ENCODE data around the gene MGAT3. TPM values are rescaled to one million over a fixed set of nuclear protein-coding genes. Genes with fewer than 3 reads are reported as not detected.

MGAT3 gene
- total RNA-seq (27.8 and 28.0 TPM in 2 replicates), polyA plus RNA-seq (2.1 and 11.1 TPM in 2 replicates), polyA minus RNA-seq (4.1 and 13.8 TPM in 2 replicates)
- total RNA-seq (2013): 3.5 TPM

DNA sequence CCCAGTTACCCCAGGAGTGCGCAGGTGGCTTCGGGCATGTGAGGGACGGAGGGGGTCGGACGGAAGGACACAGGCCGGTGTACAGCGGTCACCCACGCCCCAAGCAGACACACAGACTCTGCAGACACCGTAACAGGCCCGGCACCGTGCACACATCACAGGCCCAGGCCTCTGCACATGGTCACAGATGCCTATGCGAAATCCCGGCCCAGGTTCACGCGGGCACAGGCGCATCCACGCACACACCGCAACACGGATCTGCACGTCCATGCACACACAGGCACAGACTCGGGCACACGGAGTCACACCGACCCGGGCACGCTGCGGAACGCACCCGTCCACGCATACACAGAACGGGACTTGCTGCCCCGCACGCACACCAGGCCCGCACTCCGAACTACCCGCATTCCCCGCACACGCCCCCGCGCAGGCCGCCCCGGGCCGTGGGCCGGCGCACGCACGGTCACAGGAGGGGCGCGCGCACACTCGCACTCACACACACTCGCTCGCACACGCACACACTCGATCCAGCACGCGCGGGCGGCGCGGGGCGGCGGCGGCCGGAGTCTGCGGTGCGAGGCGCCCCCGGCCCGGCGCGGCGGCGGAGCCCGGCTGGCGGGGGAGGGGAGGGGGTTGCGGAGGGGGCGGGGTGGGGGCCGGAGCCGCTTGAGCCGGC, at the start of gene MGAT3:
Gene MGAT3 (plus strand): TSS at position 491 of the 676 bp plus-strand sequence. CDS start 30,336 bp downstream, outside the sequence.
- no peaks in the 10 kb centered on the region for H3K9me3 Mint-ChIP-seq (ENCODE audit: insufficient read depth)
- ChIA-PET CTCF (no interaction called here), POLR2A (no interaction called here)
- peaks cover 0 to 23% (median 5%) of the 10 kb centered on the region in 4 experiments for H3K27me3 ChIP-seq (replicated peaks in 1 of 4; ENCODE audit: control extremely low read depth in 1 of 4, control insufficient read depth in 3 of 4, insufficient read depth in 4 of 4, low read length in 3 of 4)
- ATAC-seq (ENCODE audit: low read depth): peak; percentile 12
- no peaks in the 10 kb centered on the region for H4K20me1 ChIP-seq (ENCODE audit: control insufficient read depth, insufficient read depth, low read length, poor library complexity, severe bottlenecking)
- peak within 1 kb of the TSS in 4 of 5 experiments; percentile 38 to 65 (median 56) for H3K4me3 ChIP-seq (ENCODE audit: control extremely low read depth in 1 of 5, extremely low read depth in 1 of 5, insufficient read depth in 1 of 5, low read depth in 2 of 5, low read length in 4 of 5)
- H3K4me1 Mint-ChIP-seq: peaks cover 62% of the 10 kb centered on the region
- peak within 1 kb of the TSS; percentile 85 for H3K4me3 Mint-ChIP-seq
- peaks cover 9% of the 10 kb centered on the region for H3K27me3 Mint-ChIP-seq
- no peak for TF ChIP-seq EZH2 (IDR thresholded peaks at IDR 0.05; ENCODE audit: borderline replicate concordance, insufficient read depth, low read depth, low read length, poor library complexity, severe bottlenecking)
- H3K9ac ChIP-seq (ENCODE audit: low read length): peak within 1 kb of the TSS; percentile 69
- no peak within 1 kb of the TSS for H3K27ac ChIP-seq (ENCODE audit: low read length in 2 of 2)
- H3K4me1 ChIP-seq (ENCODE audit: control insufficient read depth in 2 of 2, insufficient read depth in 2 of 2, low read length in 2 of 2): peaks cover 20 to 24% of the 10 kb centered on the region in 2 donors
- peaks cover 17% of the 10 kb centered on the region for H3K79me2 ChIP-seq (ENCODE audit: control insufficient read depth, insufficient read depth, low read length)
- H3K4me2 ChIP-seq (replicated peaks; ENCODE audit: low read depth, low read length, poor library complexity, severe bottlenecking): peak within 1 kb of the TSS; percentile 93
- H2AFZ ChIP-seq (ENCODE audit: insufficient read depth, low read depth, low read length, poor library complexity, severe bottlenecking): peak within 1 kb of the TSS; percentile 65
- WGBS (ENCODE audit: insufficient coverage): 62% methylated on average over 48 of the region's 80 CpGs
- H3K27ac Mint-ChIP-seq: peak within 1 kb of the TSS; percentile 88
- DNase-seq: peak; percentile 41
- H3K36me3 ChIP-seq (replicated peaks in 1 of 2; ENCODE audit: control extremely low read depth in 1 of 2, control insufficient read depth in 1 of 2, extremely low read depth in 1 of 2, insufficient read depth in 2 of 2, low read length in 1 of 2): no peaks in the 10 kb centered on the region
- H3K9me3 ChIP-seq (ENCODE audit: control extremely low read depth in 1 of 3, control insufficient read depth in 2 of 3, insufficient read depth in 1 of 3, low read length in 2 of 3): no peaks in the 10 kb centered on the region
- intact Hi-C loops (cut with micrococcal nuclease): no loop called here

DNA sequence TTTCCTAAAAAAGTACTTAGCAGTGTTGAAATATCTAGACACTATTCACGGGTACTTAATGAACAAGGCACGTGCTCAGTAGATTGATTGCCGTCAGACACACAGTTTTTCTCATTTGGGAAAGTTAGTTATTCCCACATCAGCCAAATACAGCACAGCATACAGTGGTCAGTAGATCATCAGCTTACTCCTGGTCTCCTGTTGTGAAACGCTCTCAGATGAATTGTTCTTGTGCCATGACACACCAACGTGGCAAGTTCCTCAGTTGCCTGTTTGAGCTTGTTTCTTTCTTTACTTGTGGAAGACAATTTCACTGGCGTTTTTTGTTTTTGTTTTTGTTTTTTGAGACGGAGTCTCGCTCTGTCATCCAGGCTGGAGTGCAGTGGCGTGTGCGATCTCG, 48.6 kb upstream of the MGAT3 start:
- ChIA-PET POLR2A (interaction anchor here (0.6 kb wide), 1 partner anchor 97 kb away, joined by 4 read pairs; no protein-coding TSS in a partner anchor), CTCF (interaction anchor here (0.7 kb wide), 1 partner anchor 8 kb away, joined by 5 read pairs; the partner anchor contains the start of gene TAB1)
- DNase-seq: no peak
- WGBS (ENCODE audit: insufficient coverage): 98% methylated on average over 7 of the region's 11 CpGs
- Histone ChIP-seq H3K36me3 (replicated peaks in 1 of 2; ENCODE audit: control extremely low read depth in 1 of 2, control insufficient read depth in 1 of 2, extremely low read depth in 1 of 2, insufficient read depth in 2 of 2, low read length in 1 of 2) (peaks cover 3 to 22% of the 10 kb centered on the region in 2 experiments), H3K27ac (ENCODE audit: low read length in 2 of 2) (no peak overlapping the region), H2AFZ (ENCODE audit: insufficient read depth, low read depth, low read length, poor library complexity, severe bottlenecking) (no peak overlapping the region), H3K4me2 (replicated peaks; ENCODE audit: low read depth, low read length, poor library complexity, severe bottlenecking) (no peak overlapping the region), H3K9ac (ENCODE audit: low read length) (no peak overlapping the region), H3K27me3 (replicated peaks in 1 of 4; ENCODE audit: control extremely low read depth in 1 of 4, control insufficient read depth in 3 of 4, insufficient read depth in 4 of 4, low read length in 3 of 4) (no peaks in the 10 kb centered on the region), H3K4me3 (ENCODE audit: control extremely low read depth in 1 of 5, extremely low read depth in 1 of 5, insufficient read depth in 1 of 5, low read depth in 2 of 5, low read length in 4 of 5) (no peak overlapping the region), H4K20me1 (ENCODE audit: control insufficient read depth, insufficient read depth, low read length, poor library complexity, severe bottlenecking) (peaks cover 42% of the 10 kb centered on the region), H3K79me2 (ENCODE audit: control insufficient read depth, insufficient read depth, low read length) (peaks cover 76% of the 10 kb centered on the region), H3K4me1 (ENCODE audit: control insufficient read depth in 2 of 2, insufficient read depth in 2 of 2, low read length in 2 of 2) (peaks cover 8% of the 10 kb centered on the region in 2 donors), H3K9me3 (ENCODE audit: control extremely low read depth in 1 of 3, control insufficient read depth in 2 of 3, insufficient read depth in 1 of 3, low read length in 2 of 3) (no peaks in the 10 kb centered on the region)
- no peaks in the 10 kb centered on the region for H3K27me3 Mint-ChIP-seq
- no peak for TF ChIP-seq CTCF (IDR thresholded peaks at IDR 0.05)
- no peak for TF ChIP-seq EZH2 (IDR thresholded peaks at IDR 0.05; ENCODE audit: borderline replicate concordance, insufficient read depth, low read depth, low read length, poor library complexity, severe bottlenecking)
- H3K9me3 Mint-ChIP-seq (ENCODE audit: insufficient read depth): no peaks in the 10 kb centered on the region
- H3K4me1 Mint-ChIP-seq: peaks cover 19% of the 10 kb centered on the region
- H3K4me3 Mint-ChIP-seq: no peak overlapping the region
- ATAC-seq (ENCODE audit: low read depth): no peak
- intact Hi-C loops (cut with micrococcal nuclease): no loop called here
- H3K27ac Mint-ChIP-seq: no peak overlapping the region
